ENCODE results near the gene SV2C.

Gene SV2C

GRCh38 chr5:76384705-76385104 lies 301.5 kb downstream of the SV2C start:
- DNase-seq (ENCODE audit: low spot score): no peak

GRCh38 chr5:76385540-76385939 lies 302.4 kb downstream of the SV2C start:
- DNase-seq (ENCODE audit: low spot score): no peak

GRCh38 chr5:76386360-76386759 lies 303.2 kb downstream of the SV2C start:
- DNase-seq (ENCODE audit: low spot score): no peak

GRCh38 chr5:76388236-76388635 lies 305.1 kb downstream of the SV2C start:
- DNase-seq (ENCODE audit: low spot score): no peak

GRCh38 chr5:76388791-76389512 lies 305.8 kb downstream of the SV2C start:
- DNase-seq (ENCODE audit: low spot score): no peak

- no peak for DNase-seq (ENCODE audit: low spot score)
These were observed 306.5 kb downstream of the SV2C start for GRCh38 chr5:76389513-76390154.

GRCh38 chr5:76391014-76391413 lies 307.8 kb downstream of the SV2C start:
- no peak for DNase-seq (ENCODE audit: low spot score)

GRCh38 chr5:76393035-76393680 lies 310.0 kb downstream of the SV2C start:
- no peak for DNase-seq (ENCODE audit: low spot score)

GRCh38 chr5:76397200-76397599 lies 314.0 kb downstream of the SV2C start:
- no peak for DNase-seq (ENCODE audit: low spot score)

- DNase-seq (ENCODE audit: low spot score): no peak
These were observed 316.1 kb downstream of the SV2C start for GRCh38 chr5:76399268-76399667.

GRCh38 chr5:76400466-76400865 lies 317.3 kb downstream of the SV2C start:
- DNase-seq (ENCODE audit: low spot score): no peak

- DNase-seq (ENCODE audit: low spot score): no peak
These were observed 318.6 kb downstream of the SV2C start for GRCh38 chr5:76401801-76402250.

- DNase-seq (ENCODE audit: low spot score): peak; percentile 63
These were observed 319.2 kb downstream of the SV2C start for GRCh38 chr5:76402251-76402885.

GRCh38 chr5:76402886-76403765 lies 319.9 kb downstream of the SV2C start, which contains the start of gene IQGAP2:
TSS of gene IQGAP2 (plus strand) at chr5:76403285. CDS start at chr5:76403546, 261 bp downstream.
- peak; percentile 54 for DNase-seq (ENCODE audit: low spot score)

Data from cerebellar cortex (tissue), 1 donor.